ES-I3 (cell line): ENCODE data around the gene ZHX3.

Source experiments
- H3K36me3 ChIP-seq: 2 replicates; pipeline ENCODE4 v1.6.1; 2013; ENCODE audit warnings: mild to moderate bottlenecking, low read length, control low read depth, moderate library complexity; ENCODE audit not compliant: insufficient read depth
- H3K4me1 ChIP-seq: 2 replicates; pipeline ENCODE4 v1.6.1; 2013; ENCODE audit warnings: mild to moderate bottlenecking, control low read depth, low read length; ENCODE audit not compliant: insufficient read depth
- H3K9ac ChIP-seq: 2 replicates; pipeline ENCODE4 v1.6.1; 2013; ENCODE audit warnings: low read depth, mild to moderate bottlenecking, low read length, moderate library complexity
- H3K9me3 ChIP-seq: 2 replicates; pipeline ENCODE4 v1.6.1; 2013; ENCODE audit warnings: mild to moderate bottlenecking, low read length, moderate library complexity; ENCODE audit not compliant: control insufficient read depth, insufficient read depth

Gene ZHX3

GRCh38 chr20:41317546-41318270, at the start of gene ZHX3:
Gene ZHX3 (minus strand): TSS chr20:41317731. CDS start chr20:41204916, 112,815 bp downstream.
- Histone ChIP-seq H3K36me3 (no peaks in the 10 kb centered on the region), H3K9me3 (no peaks in the 10 kb centered on the region), H3K9ac (peak within 1 kb of the TSS; percentile 70), H3K4me1 (peaks cover 7% of the 10 kb centered on the region)

- H3K9me3 ChIP-seq: no peaks in the 10 kb centered on the region; the same call in 1 of the 2 replicates
Observed at GRCh38 chr20:41367393-41367695, 49.8 kb upstream of the ZHX3 start.

GRCh38 chr20:41366546-41367392, 49.2 kb upstream of the ZHX3 start, which contains the start of gene EMILIN3:
Gene EMILIN3 (minus strand): TSS chr20:41366818. CDS start chr20:41366634, 184 bp downstream.
- H3K36me3 ChIP-seq: no peaks in the 10 kb centered on the region
- no peaks in the 10 kb centered on the region; the same call in 1 of the 2 replicates for H3K9me3 ChIP-seq
- peak within 1 kb of the TSS; percentile 75 for H3K9ac ChIP-seq
- H3K4me1 ChIP-seq: no peaks in the 10 kb centered on the region

More at GRCh38 chr20:41367393-41367695, 49.8 kb upstream of the ZHX3 start:
- Histone ChIP-seq H3K9ac (peak overlapping the region; percentile 75; the same call in 1 of the 2 replicates), H3K36me3 (no peaks in the 10 kb centered on the region), H3K4me1 (no peaks in the 10 kb centered on the region)

GRCh38 chr20:41365777-41366545, 48.4 kb upstream of the ZHX3 start:
- no peaks in the 10 kb centered on the region for H3K4me1 ChIP-seq
- H3K36me3 ChIP-seq: no peaks in the 10 kb centered on the region
- peak overlapping the region; percentile 45 for H3K9ac ChIP-seq
- no peaks in the 10 kb centered on the region; the same call in 1 of the 2 replicates for H3K9me3 ChIP-seq

- Histone ChIP-seq H3K9me3 (no peaks in the 10 kb centered on the region), H3K9ac (no peak overlapping the region), H3K36me3 (no peaks in the 10 kb centered on the region), H3K4me1 (no peaks in the 10 kb centered on the region)
Observed at GRCh38 chr20:41364967-41365765, 47.6 kb upstream of the ZHX3 start.

- Histone ChIP-seq H3K4me1 (no peaks in the 10 kb centered on the region), H3K9ac (no peak overlapping the region), H3K9me3 (no peaks in the 10 kb centered on the region), H3K36me3 (no peaks in the 10 kb centered on the region)
Observed at GRCh38 chr20:41364236-41364855, 46.8 kb upstream of the ZHX3 start.

GRCh38 chr20:41363601-41364000, 46.1 kb upstream of the ZHX3 start:
- H3K4me1 ChIP-seq: no peaks in the 10 kb centered on the region
- no peaks in the 10 kb centered on the region for H3K9me3 ChIP-seq
- no peaks in the 10 kb centered on the region for H3K36me3 ChIP-seq
- H3K9ac ChIP-seq: no peak overlapping the region

- Histone ChIP-seq H3K4me1 (no peaks in the 10 kb centered on the region), H3K36me3 (no peaks in the 10 kb centered on the region), H3K9ac (no peak overlapping the region), H3K9me3 (no peaks in the 10 kb centered on the region)
Observed at GRCh38 chr20:41362748-41363140, 45.2 kb upstream of the ZHX3 start.

GRCh38 chr20:41361757-41362747, 44.5 kb upstream of the ZHX3 start:
- no peaks in the 10 kb centered on the region for H3K9me3 ChIP-seq
- H3K9ac ChIP-seq: no peak overlapping the region
- H3K4me1 ChIP-seq: no peaks in the 10 kb centered on the region
- no peaks in the 10 kb centered on the region for H3K36me3 ChIP-seq

GRCh38 chr20:41360831-41361756, 43.6 kb upstream of the ZHX3 start:
- Histone ChIP-seq H3K36me3 (no peaks in the 10 kb centered on the region), H3K4me1 (no peaks in the 10 kb centered on the region), H3K9ac (no peak overlapping the region), H3K9me3 (no peaks in the 10 kb centered on the region)

GRCh38 chr20:41359541-41360011, 42.0 kb upstream of the ZHX3 start:
- no peaks in the 10 kb centered on the region for H3K36me3 ChIP-seq
- H3K4me1 ChIP-seq: no peaks in the 10 kb centered on the region
- H3K9me3 ChIP-seq: no peaks in the 10 kb centered on the region
- no peak overlapping the region for H3K9ac ChIP-seq

GRCh38 chr20:41358717-41359116, 41.2 kb upstream of the ZHX3 start:
- no peaks in the 10 kb centered on the region for H3K36me3 ChIP-seq
- no peaks in the 10 kb centered on the region for H3K4me1 ChIP-seq
- H3K9ac ChIP-seq: no peak overlapping the region
- no peaks in the 10 kb centered on the region for H3K9me3 ChIP-seq
